GM19324 (cell line): Measurements from ENCODE around the gene TOPBP1.
"Not testable (repeated sequence)": the region's sequence is repeated elsewhere in the genome, so short reads cannot be mapped to it uniquely, and the experiment has no call there.

ENCODE experiments used
- ATAC-seq: cut with Tn5 transposase; IDR thresholded peaks from one replicate; pipeline ENCODE4 v1.9.1; 2021; ENCODE audit warnings: mild to moderate bottlenecking, moderate library complexity; ENCODE audit not compliant: unreplicated experiment, low FRiP score

Gene TOPBP1

GRCh38 chr3:133573629-133574194, 88.0 kb downstream of the TOPBP1 start, which contains the start of gene CDV3:
Gene CDV3 (plus strand): TSS chr3:133573686. CDS start chr3:133574045, 359 bp downstream.
- ATAC-seq: peak; percentile 35

- ATAC-seq: peak; percentile 82
Measured at GRCh38 chr3:133573054-133573628, 88.6 kb downstream of the TOPBP1 start.

- ATAC-seq: no peak
Measured at GRCh38 chr3:133572158-133573053, 89.3 kb downstream of the TOPBP1 start.

GRCh38 chr3:133570937-133571320, 90.8 kb downstream of the TOPBP1 start:
- ATAC-seq: no peak

- ATAC-seq: no peak
Measured at GRCh38 chr3:133570139-133570936, 91.4 kb downstream of the TOPBP1 start.

- no peak for ATAC-seq
Measured at GRCh38 chr3:133568294-133569014, 93.3 kb downstream of the TOPBP1 start.

- ATAC-seq: no peak
Measured at GRCh38 chr3:133563816-133564215, 97.9 kb downstream of the TOPBP1 start.

GRCh38 chr3:133563186-133563591, 98.6 kb downstream of the TOPBP1 start:
- ATAC-seq: no peak

- ATAC-seq: no peak
Measured at GRCh38 chr3:133562376-133562775, 99.4 kb downstream of the TOPBP1 start.

GRCh38 chr3:133561679-133562078, 100.1 kb downstream of the TOPBP1 start:
- ATAC-seq: no peak

GRCh38 chr3:133551589-133551988, 110.2 kb downstream of the TOPBP1 start:
- ATAC-seq: not testable (repeated sequence)
